K562 (cell line): ENCODE measurements around the gene MYO15A. TPM values are rescaled to one million over a fixed set of nuclear protein-coding genes. Genes with fewer than 3 reads are reported as not detected.

ENCODE experiments used
- ADNP ChIP-seq: fragments of 200-800 bp; sonication (Bioruptor generic); IDR thresholded peaks from 2 replicates; pipeline ENCODE4 v1.6.1; 2016; ENCODE audit warnings: missing genetic modification characterization, missing compliant biosample characterization
- CBX5 ChIP-seq: IDR thresholded peaks from 2 replicates; pipeline ENCODE4 v1.6.1; 2014; ENCODE audit warnings: low read depth, borderline replicate concordance
- CCNT2 ChIP-seq: IDR thresholded peaks from 2 replicates; pipeline ENCODE4 v1.6.1; 2011; ENCODE audit warnings: borderline replicate concordance, low read depth, mild to moderate bottlenecking, moderate library complexity, mixed read lengths, low read length; ENCODE audit not compliant: insufficient read length; ENCODE audit errors: extremely low read depth
- FIP1L1 ChIP-seq: fragments of 200-400 bp; formaldehyde crosslinking; IDR thresholded peaks from 2 replicates; pipeline ENCODE4 v1.6.1; 2018; ENCODE audit warnings: mild to moderate bottlenecking, low read depth, low read length; ENCODE audit not compliant: poor library complexity, severe bottlenecking
- GABPB2 ChIP-seq: fragments of 250-450 bp; sonication (Bioruptor Pico); conservative IDR thresholded peaks from 2 replicates; pipeline ENCODE4 v1.5.1; 2021; ENCODE audit warnings: mild to moderate bottlenecking
- MEIS2 ChIP-seq: fragments of 450-650 bp; IDR thresholded peaks from 2 replicates; pipeline ENCODE4 v1.6.1; 2014; ENCODE audit warnings: mild to moderate bottlenecking; ENCODE audit not compliant: partially characterized antibody
- MTF1 ChIP-seq: fragments of 250-450 bp; sonication (Bioruptor Pico); IDR thresholded peaks from 2 replicates; pipeline ENCODE4 v1.9.0; 2021; ENCODE audit warnings: moderate library complexity, mild to moderate bottlenecking, inconsistent platforms, borderline replicate concordance
- NFXL1 ChIP-seq: fragments of 450-650 bp; formaldehyde crosslinking; IDR thresholded peaks from 2 replicates; pipeline ENCODE4 v1.4.0; 2021; ENCODE audit warnings: mild to moderate bottlenecking
- SMAD2 ChIP-seq: fragments of 150-350 bp; IDR thresholded peaks from 2 replicates; pipeline ENCODE4 v1.6.1; 2014; ENCODE audit warnings: low read depth, mild to moderate bottlenecking, low read length
- SMAD3 ChIP-seq: fragments of 450-650 bp; formaldehyde crosslinking; conservative IDR thresholded peaks from 2 replicates; pipeline ENCODE4 v1.4.0; 2020; ENCODE audit warnings: mild to moderate bottlenecking
- SMAD4 ChIP-seq: fragments of 250-450 bp; sonication (Bioruptor Pico); conservative IDR thresholded peaks from 2 replicates; pipeline ENCODE4 v1.8.0; 2021; ENCODE audit warnings: inconsistent platforms, mild to moderate bottlenecking, moderate library complexity
- SNRNP70 ChIP-seq: fragments of 200-400 bp; formaldehyde crosslinking; optimal IDR thresholded peaks from 2 replicates; pipeline ENCODE3; 2017; ENCODE audit warnings: low read depth, low read length
- SP2 ChIP-seq: IDR thresholded peaks from 2 replicates; pipeline ENCODE4 v1.6.1; 2011; ENCODE audit warnings: mild to moderate bottlenecking, low read depth, low read length, moderate library complexity; ENCODE audit not compliant: poor library complexity, severe bottlenecking; ENCODE audit errors: extremely low read depth
- SREBF1 ChIP-seq: fragments of 150-350 bp; IDR thresholded peaks from 2 replicates; pipeline ENCODE4 v1.6.1; 2014; ENCODE audit warnings: antibody characterized with exemption, low read depth, low read length, borderline replicate concordance
- TEAD4 ChIP-seq, 2 experiments: sonication (generic) in 1 of 2; formaldehyde crosslinking in 1 of 2; IDR thresholded peaks; 2 replicates each; pipeline versions ENCODE4 v1.6.1 to v1.8.0; 2012 to 2022; ENCODE audit warnings: borderline replicate concordance in 1 of 2, inconsistent platforms in 1 of 2, low read length in 1 of 2, mild to moderate bottlenecking in 1 of 2, missing genetic modification reagents in 1 of 2
- WHSC1 ChIP-seq: IDR thresholded peaks from one replicate; pipeline ENCODE4 v1.6.1; 2012; ENCODE audit warnings: low read length, control low read depth, inconsistent platforms
- ZNF140 ChIP-seq: fragments of 250-450 bp; sonication (Bioruptor Pico); IDR thresholded peaks from 2 replicates; pipeline ENCODE4 v1.8.0; 2021; ENCODE audit warnings: moderate library complexity, mild to moderate bottlenecking, inconsistent platforms
- ZNF76 ChIP-seq: fragments of 250-450 bp; sonication (Bioruptor Pico); IDR thresholded peaks from 2 replicates; pipeline ENCODE4 v1.4.0; 2020; ENCODE audit warnings: mild to moderate bottlenecking, moderate library complexity, borderline replicate concordance
- polyA plus RNA-seq, 8 experiments: library from polyadenylated mRNA; depleted of rRNA in 4 of 8; stranded (reverse) in 5 of 8; unstranded in 3 of 8; fragments of >200 nt; fragmentation: Nextera tagmentation in 2 of 8; fragmentation: Illumina TruSeq in 1 of 8; extraction: Ambion mirVana in 2 of 8; extraction: Trizol in 1 of 8; gene quantifications; 2 replicates each; pipeline versions ENCODE4 v1.2.1 to v1.2.3, GENCODE V29; 2011 to 2014; ENCODE audit warnings: inconsistent platforms in 1 of 8, missing spikeins in 1 of 8
- total RNA-seq, 7 experiments: library from RNA; depleted of rRNA in 6 of 7; stranded (reverse); fragments of >200 nt in 6 of 7; fragmentation: Illumina TruSeq in 2 of 7; extraction: Trizol in 2 of 7; gene quantifications; 2 replicates each; pipeline versions ENCODE4 v1.2.1 to v1.2.3, GENCODE V29; 2011 to 2021; ENCODE audit warnings: low replicate concordance in 1 of 7
- TF ChIP-seq, protein P1 (sequence below): sonication (generic); formaldehyde crosslinking; IDR thresholded peaks from 2 replicates; pipeline ENCODE4 v1.8.0; 2022; ENCODE audit warnings: missing genetic modification reagents, mild to moderate bottlenecking, moderate library complexity, borderline replicate concordance
- TF ChIP-seq, protein P2 (sequence below): sonication (generic); formaldehyde crosslinking; IDR thresholded peaks from 2 replicates; pipeline ENCODE4 v1.8.0; 2022; ENCODE audit warnings: mild to moderate bottlenecking, missing genetic modification reagents
- TF ChIP-seq, protein P3 (sequence below): fragments of 250-450 bp; sonication (Bioruptor Pico); IDR thresholded peaks from 2 replicates; pipeline ENCODE4 v1.8.0; 2022; ENCODE audit warnings: moderate library complexity, mild to moderate bottlenecking, inconsistent platforms
- TF ChIP-seq, protein P4 (sequence below), 2 experiments: IDR thresholded peaks; 2 replicates each; pipeline ENCODE4 v1.6.1; 2012; ENCODE audit warnings: improper control_type of control experiment in 2 of 2, low read depth in 2 of 2, low read length in 2 of 2, borderline replicate concordance in 1 of 2

MYO15A gene
- total and polyA plus RNA-seq, 9 of the 15 experiments (the other 6 are each of a cell fraction or from before 2014, with no cell fraction given), result 0.05 to 0.88 (median 0.14) TPM; not detected in 1

DNA sequence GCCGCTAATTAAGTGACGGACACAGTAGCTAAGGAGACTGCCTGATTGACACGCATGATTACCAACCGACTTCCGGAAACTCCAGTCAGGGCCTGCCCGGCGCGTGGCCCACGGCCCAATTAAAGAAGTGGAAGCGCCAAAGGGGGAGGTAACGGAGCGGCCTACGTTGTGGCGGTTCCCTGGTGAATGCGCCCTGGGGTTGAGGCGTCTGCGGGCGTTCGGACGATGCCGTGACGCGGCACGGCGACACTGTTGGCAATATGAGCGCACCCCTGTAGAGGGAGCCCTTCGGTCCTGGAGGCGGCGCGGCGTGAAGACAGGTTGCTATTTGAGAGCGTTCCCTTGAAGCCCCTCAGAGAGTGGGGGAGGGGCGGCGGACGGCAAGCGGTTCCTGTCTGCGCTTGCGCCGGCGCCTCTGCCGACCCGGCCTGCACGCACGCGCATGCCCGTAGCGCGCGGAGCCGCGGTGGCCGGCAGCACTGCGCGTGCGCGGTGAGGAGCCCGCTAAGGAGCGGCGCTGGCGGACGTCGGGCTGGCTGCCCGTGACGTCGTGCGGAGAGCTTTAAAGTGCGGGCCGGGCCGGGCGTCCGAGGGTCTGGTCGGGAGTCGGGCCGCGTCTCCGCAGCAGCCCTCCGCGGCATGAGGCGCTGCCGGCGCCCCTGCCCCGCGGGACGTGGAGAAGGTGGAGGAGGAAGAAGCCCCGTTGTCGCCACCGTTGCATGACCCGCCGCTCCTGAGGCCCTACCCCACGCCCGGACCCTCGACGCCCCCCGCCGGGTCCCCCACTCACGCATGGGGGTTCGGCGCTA, 75.0 kb downstream of the MYO15A start, which contains the start of gene ALKBH5 (continued):
- TF ChIP-seq ZNF76 (CRISPR knock-in tag), result no peak
- TF ChIP-seq, protein P1, sequence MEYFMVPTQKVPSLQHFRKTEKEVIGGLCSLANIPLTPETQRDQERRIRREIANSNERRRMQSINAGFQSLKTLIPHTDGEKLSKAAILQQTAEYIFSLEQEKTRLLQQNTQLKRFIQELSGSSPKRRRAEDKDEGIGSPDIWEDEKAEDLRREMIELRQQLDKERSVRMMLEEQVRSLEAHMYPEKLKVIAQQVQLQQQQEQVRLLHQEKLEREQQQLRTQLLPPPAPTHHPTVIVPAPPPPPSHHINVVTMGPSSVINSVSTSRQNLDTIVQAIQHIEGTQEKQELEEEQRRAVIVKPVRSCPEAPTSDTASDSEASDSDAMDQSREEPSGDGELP (CRISPR knock-in tag), result peak; percentile 53
- peak; percentile 75 for TF ChIP-seq SP2
- no peak for TF ChIP-seq ZNF140 (CRISPR knock-in tag)
- TF ChIP-seq, protein P2, sequence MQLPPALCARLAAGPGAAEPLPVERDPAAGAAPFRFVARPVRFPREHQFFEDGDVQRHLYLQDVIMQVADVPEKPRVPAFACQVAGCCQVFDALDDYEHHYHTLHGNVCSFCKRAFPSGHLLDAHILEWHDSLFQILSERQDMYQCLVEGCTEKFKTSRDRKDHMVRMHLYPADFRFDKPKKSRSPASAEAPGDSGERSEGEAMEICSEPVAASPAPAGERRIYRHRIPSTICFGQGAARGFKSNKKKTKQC, result peak; percentile 83
- TF ChIP-seq MEIS2, result peak; percentile 98
- TF ChIP-seq, protein P3, sequence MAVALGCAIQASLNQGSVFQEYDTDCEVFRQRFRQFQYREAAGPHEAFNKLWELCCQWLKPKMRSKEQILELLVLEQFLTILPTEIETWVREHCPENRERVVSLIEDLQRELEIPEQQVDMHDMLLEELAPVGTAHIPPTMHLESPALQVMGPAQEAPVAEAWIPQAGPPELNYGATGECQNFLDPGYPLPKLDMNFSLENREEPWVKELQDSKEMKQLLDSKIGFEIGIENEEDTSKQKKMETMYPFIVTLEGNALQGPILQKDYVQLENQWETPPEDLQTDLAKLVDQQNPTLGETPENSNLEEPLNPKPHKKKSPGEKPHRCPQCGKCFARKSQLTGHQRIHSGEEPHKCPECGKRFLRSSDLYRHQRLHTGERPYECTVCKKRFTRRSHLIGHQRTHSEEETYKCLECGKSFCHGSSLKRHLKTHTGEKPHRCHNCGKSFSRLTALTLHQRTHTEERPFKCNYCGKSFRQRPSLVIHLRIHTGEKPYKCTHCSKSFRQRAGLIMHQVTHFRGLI (CRISPR knock-in tag), result no peak
- TF ChIP-seq CCNT2, result peak; percentile 70
- TF ChIP-seq TEAD4 (IDR thresholded peaks at IDR 0.05; ENCODE audit: low read length), result no peak
- TF ChIP-seq TEAD4 (CRISPR knock-in tag; IDR thresholded peaks at IDR 0.05; ENCODE audit: borderline replicate concordance), result no peak
- TF ChIP-seq SMAD4 (CRISPR knock-in tag), result 0 out of 2 replicates have a peak, but pooled peaks have one; percentile 41
- peak; percentile 68 for TF ChIP-seq FIP1L1
- no peak for TF ChIP-seq NFXL1 (CRISPR knock-in tag)
- TF ChIP-seq WHSC1, result no peak
- TF ChIP-seq ADNP (tag), result no peak
- no peak for TF ChIP-seq MTF1
- TF ChIP-seq, protein P4, sequence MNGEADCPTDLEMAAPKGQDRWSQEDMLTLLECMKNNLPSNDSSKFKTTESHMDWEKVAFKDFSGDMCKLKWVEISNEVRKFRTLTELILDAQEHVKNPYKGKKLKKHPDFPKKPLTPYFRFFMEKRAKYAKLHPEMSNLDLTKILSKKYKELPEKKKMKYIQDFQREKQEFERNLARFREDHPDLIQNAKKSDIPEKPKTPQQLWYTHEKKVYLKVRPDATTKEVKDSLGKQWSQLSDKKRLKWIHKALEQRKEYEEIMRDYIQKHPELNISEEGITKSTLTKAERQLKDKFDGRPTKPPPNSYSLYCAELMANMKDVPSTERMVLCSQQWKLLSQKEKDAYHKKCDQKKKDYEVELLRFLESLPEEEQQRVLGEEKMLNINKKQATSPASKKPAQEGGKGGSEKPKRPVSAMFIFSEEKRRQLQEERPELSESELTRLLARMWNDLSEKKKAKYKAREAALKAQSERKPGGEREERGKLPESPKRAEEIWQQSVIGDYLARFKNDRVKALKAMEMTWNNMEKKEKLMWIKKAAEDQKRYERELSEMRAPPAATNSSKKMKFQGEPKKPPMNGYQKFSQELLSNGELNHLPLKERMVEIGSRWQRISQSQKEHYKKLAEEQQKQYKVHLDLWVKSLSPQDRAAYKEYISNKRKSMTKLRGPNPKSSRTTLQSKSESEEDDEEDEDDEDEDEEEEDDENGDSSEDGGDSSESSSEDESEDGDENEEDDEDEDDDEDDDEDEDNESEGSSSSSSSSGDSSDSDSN (IDR thresholded peaks at IDR 0.05; ENCODE audit: borderline replicate concordance in 1 of 2, low read depth in 2 of 2, low read length in 2 of 2), result no peak
- no peak for TF ChIP-seq SNRNP70
- TF ChIP-seq CBX5, result no peak
- TF ChIP-seq SMAD2, result no peak
- TF ChIP-seq SREBF1, result no peak
- no peak for TF ChIP-seq SMAD3 (CRISPR knock-in tag)
- TF ChIP-seq GABPB2 (CRISPR knock-in tag), result no peak
